HEK293T (cell line): ENCODE data around the gene OR5A1.
"Not testable (repeated sequence)": the region's sequence is repeated elsewhere in the genome, so short reads cannot be mapped to it uniquely, and the experiment has no call there.

Experiments
- CTCF ChIA-PET: fragments of 350-600 bp; formaldehyde crosslinking; extraction: SDS; loops from one replicate; lab custom pipeline; 2021; ENCODE audit warnings: antibody characterized with exemption, inconsistent platforms; lab: Yijun Ruan, JAX
- POLR2A ChIA-PET: fragments of 350-600 bp; formaldehyde crosslinking; extraction: SDS; loops from one replicate; lab custom pipeline; 2020; ENCODE audit warnings: antibody characterized with exemption, inconsistent platforms; lab: Yijun Ruan, JAX
- DNase-seq: peaks from one replicate; pipeline ENCODE4 v3.0.0; 2012; ENCODE audit warnings: mixed read lengths; ENCODE audit errors: extremely low spot score
- ARNT ChIP-seq: fragments of 450-650 bp; IDR thresholded peaks from 2 replicates; pipeline ENCODE4 v1.6.1; 2017; ENCODE audit warnings: mild to moderate bottlenecking
- BHLHE40 ChIP-seq: fragments of 450-650 bp; IDR thresholded peaks from 2 replicates; pipeline ENCODE4 v1.6.1; 2016; ENCODE audit warnings: mild to moderate bottlenecking, moderate library complexity, borderline replicate concordance
- CTBP1 ChIP-seq: fragments of 450-650 bp; IDR thresholded peaks from 2 replicates; pipeline ENCODE4 v1.6.1; 2016; ENCODE audit warnings: borderline replicate concordance
- ELF4 ChIP-seq: fragments of 450-650 bp; IDR thresholded peaks from 2 replicates; pipeline ENCODE4 v1.6.1; 2017; ENCODE audit warnings: antibody characterized with exemption
- FOXA1 ChIP-seq: fragments of 450-650 bp; IDR thresholded peaks from 2 replicates; pipeline ENCODE4 v1.6.1; 2016; ENCODE audit warnings: mild to moderate bottlenecking
- FOXK2 ChIP-seq: fragments of 450-650 bp; IDR thresholded peaks from 2 replicates; pipeline ENCODE4 v1.6.1; 2016; ENCODE audit warnings: mild to moderate bottlenecking
- FOXM1 ChIP-seq: fragments of 450-650 bp; IDR thresholded peaks from 2 replicates; pipeline ENCODE4 v1.6.1; 2017; ENCODE audit warnings: mild to moderate bottlenecking, borderline replicate concordance
- HDGF ChIP-seq: fragments of 450-650 bp; IDR thresholded peaks from 2 replicates; pipeline ENCODE4 v1.6.1; 2017; ENCODE audit warnings: antibody characterized with exemption, borderline replicate concordance
- L3MBTL2 ChIP-seq: fragments of 450-650 bp; conservative IDR thresholded peaks from 2 replicates; pipeline ENCODE4 v1.6.1; 2016; ENCODE audit warnings: mild to moderate bottlenecking
- LEF1 ChIP-seq: fragments of 450-650 bp; IDR thresholded peaks from 2 replicates; pipeline ENCODE4 v1.6.1; 2017; ENCODE audit warnings: mild to moderate bottlenecking, borderline replicate concordance
- NFRKB ChIP-seq: fragments of 450-650 bp; IDR thresholded peaks from 2 replicates; pipeline ENCODE4 v1.6.1; 2016; ENCODE audit warnings: mild to moderate bottlenecking, moderate library complexity
- SP1 ChIP-seq: fragments of 450-650 bp; IDR thresholded peaks from 2 replicates; pipeline ENCODE4 v1.6.1; 2017
- SUZ12 ChIP-seq: fragments of 450-650 bp; IDR thresholded peaks from 2 replicates; pipeline ENCODE4 v1.6.1; 2016; ENCODE audit warnings: mild to moderate bottlenecking
- TARDBP ChIP-seq: fragments of 450-650 bp; IDR thresholded peaks from 2 replicates; pipeline ENCODE4 v1.6.1; 2016
- ZNF384 ChIP-seq: fragments of 450-650 bp; IDR thresholded peaks from 2 replicates; pipeline ENCODE4 v1.6.1; 2016
- TF ChIP-seq, protein P1 (sequence below): fragments of 450-650 bp; IDR thresholded peaks from 2 replicates; pipeline ENCODE4 v1.6.1; 2016

Gene OR5A1

DNA sequence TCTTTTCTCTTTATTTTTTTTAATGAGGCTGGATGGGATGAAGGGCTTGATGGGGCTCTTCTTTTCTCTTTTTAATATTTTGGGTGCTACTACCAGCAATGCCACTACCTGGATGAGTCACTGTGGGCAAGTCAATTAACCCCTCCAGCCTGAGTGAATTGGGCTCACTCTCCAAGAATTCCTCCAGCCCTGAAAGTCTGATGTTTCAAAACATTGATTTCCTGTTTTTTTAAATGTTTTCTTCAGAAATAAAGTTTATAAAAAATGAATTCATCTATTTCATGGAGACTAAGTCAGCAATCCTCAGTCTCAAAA, 9.2 kb upstream of the OR5A1 start:
- CTCF ChIA-PET: no interaction called here
- POLR2A ChIA-PET: no interaction called here
- TF ChIP-seq SP1: no peak
- no peak for DNase-seq

DNA sequence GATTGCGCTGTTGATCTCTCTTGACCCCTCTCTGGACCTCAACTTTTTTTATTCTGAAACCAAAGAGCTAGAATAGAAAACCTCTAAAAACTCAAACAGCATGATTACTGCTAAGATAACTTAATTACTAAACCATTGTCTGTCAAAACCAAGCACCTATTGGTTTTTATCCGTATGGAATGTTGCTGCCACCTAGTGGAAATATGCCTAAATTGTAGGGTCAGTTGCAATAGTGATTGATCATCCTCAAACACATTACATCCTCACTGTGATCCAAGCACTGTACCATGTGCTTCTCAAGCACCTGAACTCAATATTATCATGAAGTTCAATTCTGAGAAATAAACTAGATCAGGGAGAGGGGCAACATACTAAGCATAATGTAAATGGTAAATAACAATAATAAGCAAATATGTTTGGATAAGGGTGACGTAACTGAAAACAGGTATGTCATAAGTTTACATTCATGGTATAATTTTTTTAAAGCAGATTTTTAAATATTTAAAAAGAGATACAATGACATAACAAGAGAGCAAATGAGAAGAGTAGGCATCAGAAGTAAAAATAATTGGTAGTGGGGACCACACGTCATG, 6.2 kb upstream of the OR5A1 start:
- peak; percentile 55 for DNase-seq
- TF ChIP-seq TARDBP (no peak), BHLHE40 (no peak)
- TF ChIP-seq, protein P1, sequence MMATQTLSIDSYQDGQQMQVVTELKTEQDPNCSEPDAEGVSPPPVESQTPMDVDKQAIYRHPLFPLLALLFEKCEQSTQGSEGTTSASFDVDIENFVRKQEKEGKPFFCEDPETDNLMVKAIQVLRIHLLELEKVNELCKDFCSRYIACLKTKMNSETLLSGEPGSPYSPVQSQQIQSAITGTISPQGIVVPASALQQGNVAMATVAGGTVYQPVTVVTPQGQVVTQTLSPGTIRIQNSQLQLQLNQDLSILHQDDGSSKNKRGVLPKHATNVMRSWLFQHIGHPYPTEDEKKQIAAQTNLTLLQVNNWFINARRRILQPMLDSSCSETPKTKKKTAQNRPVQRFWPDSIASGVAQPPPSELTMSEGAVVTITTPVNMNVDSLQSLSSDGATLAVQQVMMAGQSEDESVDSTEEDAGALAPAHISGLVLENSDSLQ: peak; percentile 50; the same call in 1 of the 2 replicates
- ChIA-PET POLR2A (no interaction called here), CTCF (no interaction called here)

DNA sequence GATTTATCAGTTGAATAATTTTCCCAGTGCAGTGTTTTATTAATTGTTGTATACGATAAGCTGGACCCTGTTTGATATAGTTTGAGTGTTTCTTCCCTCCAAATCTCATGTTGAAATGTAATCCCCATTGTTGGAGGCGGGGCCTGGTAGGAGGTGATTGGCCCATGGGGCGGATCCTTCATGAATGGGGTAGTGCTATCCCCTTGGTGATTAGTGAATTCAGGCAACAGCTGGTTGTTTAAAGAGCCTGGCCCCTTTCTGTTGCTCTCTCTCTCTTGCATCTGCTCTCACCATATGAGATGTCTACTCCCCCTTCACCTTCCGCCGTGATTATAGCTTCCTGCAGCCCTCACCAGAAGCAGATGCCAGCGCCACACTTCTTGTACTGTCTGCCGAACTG, 1.5 kb downstream of the OR5A1 start:
- DNase-seq: no peak
- ChIA-PET CTCF (no interaction called here), POLR2A (no interaction called here)
- no peak for TF ChIP-seq HDGF
- no peak for TF ChIP-seq ELF4
- TF ChIP-seq FOXK2: no peak
- no peak for TF ChIP-seq NFRKB

DNA sequence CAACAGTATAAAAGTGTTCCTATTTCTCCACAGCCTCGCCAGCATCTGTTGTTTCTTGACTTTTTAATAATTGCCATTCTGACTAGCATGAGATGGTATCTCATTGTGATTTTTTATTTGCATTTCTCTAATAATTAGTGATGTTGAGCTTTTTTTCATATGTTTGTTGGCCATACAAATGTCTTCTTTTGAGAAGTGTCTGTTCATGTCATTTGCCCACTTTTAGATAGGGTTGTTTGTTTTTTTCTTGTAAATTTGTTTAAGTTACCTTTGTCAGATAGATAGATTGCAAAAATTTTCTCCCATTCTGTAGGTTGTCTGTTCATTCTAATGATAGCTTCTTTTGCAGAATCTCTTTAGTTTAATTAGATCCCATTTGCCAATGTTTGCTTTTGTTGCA, 9.4 kb downstream of the OR5A1 start:
- DNase-seq, POLR2A ChIA-PET, CTCF ChIA-PET: not testable (repeated sequence)

DNA sequence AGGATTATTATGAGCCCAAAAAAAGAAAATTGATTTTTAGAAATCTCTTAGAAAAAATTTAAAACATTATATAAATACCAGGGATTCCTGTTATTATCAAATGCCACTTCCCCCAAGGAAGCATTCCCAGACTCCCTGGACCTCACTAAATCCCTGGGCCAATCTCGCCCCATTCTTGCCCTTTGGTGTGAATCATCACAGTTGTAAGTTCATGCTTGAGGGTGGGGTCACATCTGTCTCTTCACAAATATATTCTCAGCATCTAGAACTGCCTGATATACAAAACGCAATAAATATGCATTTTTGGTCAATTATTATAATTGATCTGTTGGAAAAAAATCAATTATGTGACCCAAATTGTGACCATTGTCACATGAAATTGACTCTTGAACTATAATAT, 12.2 kb downstream of the OR5A1 start:
- TF ChIP-seq, protein P1: no peak
- TF ChIP-seq CTBP1 (no peak), SUZ12 (no peak), BHLHE40 (no peak), TARDBP (no peak), ELF4 (no peak), LEF1 (no peak), NFRKB (no peak), L3MBTL2 (no peak), HDGF (no peak), ARNT (no peak), ZNF384 (no peak), FOXA1 (no peak), FOXM1 (no peak), FOXK2 (no peak), SP1 (no peak)
- no peak for DNase-seq
- ChIA-PET CTCF (no interaction called here), POLR2A (no interaction called here)

DNA sequence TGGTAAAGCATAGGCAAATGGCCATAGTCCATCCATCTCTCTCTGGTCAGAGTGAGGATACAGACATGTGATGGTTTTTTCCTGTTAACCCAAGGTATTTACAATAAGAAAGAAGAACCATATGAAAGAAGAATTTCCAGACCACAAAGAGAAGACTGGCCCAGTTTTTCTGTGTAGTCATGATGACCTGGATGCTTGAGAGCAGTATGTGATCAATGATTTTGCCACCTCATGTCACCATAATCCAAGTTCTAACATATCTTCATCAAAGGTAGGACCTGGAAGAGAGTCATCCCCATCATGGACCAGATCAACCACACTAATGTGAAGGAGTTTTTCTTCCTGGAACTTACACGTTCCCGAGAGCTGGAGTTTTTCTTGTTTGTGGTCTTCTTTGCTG, 20.4 kb downstream of the OR5A1 start, which contains the start of gene OR4D6:
TSS of gene OR4D6 (plus strand) at position 301 of the 400 bp plus-strand sequence. CDS start at position 301, 0 bp downstream.
- no peak for DNase-seq
- ChIA-PET POLR2A (no interaction called here), CTCF (no interaction called here)
- no peak for TF ChIP-seq FOXM1
- no peak for TF ChIP-seq SUZ12
- no peak for TF ChIP-seq FOXK2
- no peak for TF ChIP-seq TARDBP
- TF ChIP-seq HDGF: no peak
- no peak for TF ChIP-seq CTBP1
- TF ChIP-seq NFRKB: no peak
- TF ChIP-seq L3MBTL2: no peak
- no peak for TF ChIP-seq ARNT
- TF ChIP-seq FOXA1: no peak
- TF ChIP-seq BHLHE40: no peak
- no peak for TF ChIP-seq LEF1
- TF ChIP-seq, protein P1: no peak

DNA sequence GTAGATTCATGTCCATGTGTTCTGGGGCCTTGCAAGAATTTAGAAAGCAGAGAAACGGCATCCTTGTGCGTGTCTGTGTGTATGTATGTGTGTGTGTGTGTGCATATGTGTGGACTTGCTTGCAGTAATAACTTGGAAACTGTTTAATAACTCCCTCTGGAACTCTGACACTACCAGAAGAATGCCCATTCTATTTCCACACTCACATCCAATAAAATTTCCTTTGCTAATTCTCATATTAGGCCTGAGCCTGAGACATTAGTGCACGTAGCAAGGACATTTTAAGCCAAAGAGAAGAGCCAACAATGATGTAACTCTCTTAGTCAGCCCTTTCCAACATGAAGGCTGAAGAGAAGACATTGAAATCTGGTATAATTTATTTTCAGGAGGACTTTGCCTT, 23.6 kb downstream of the OR5A1 start:
- CTCF ChIA-PET: no interaction called here
- POLR2A ChIA-PET: no interaction called here
- TF ChIP-seq FOXA1: no peak
- no peak for TF ChIP-seq FOXM1
- TF ChIP-seq TARDBP: no peak
- TF ChIP-seq SUZ12: no peak
- TF ChIP-seq BHLHE40: no peak
- no peak for TF ChIP-seq L3MBTL2
- no peak for TF ChIP-seq LEF1
- TF ChIP-seq NFRKB: no peak
- TF ChIP-seq FOXK2: no peak
- TF ChIP-seq HDGF: no peak
- TF ChIP-seq SP1: no peak
- TF ChIP-seq, protein P1: no peak
- TF ChIP-seq CTBP1: no peak
- TF ChIP-seq ELF4: no peak
- no peak for TF ChIP-seq ZNF384
- no peak for TF ChIP-seq ARNT
- DNase-seq: no peak
